GM12875 (cell line): ENCODE measurements around the gene SNX9.

Experiments
- H3K4me3 ChIP-seq: one replicate; pipeline ENCODE4 v1.5.1; 2011; ENCODE audit warnings: low read depth, low read length, control low read depth
- CTCF ChIP-seq: IDR thresholded peaks from 2 replicates; pipeline ENCODE4 v1.5.1; 2011; ENCODE audit warnings: low read depth, mild to moderate bottlenecking, control low read depth, inconsistent platforms, low read length, moderate library complexity, borderline replicate concordance; ENCODE audit not compliant: insufficient read depth

SNX9 gene

GRCh38 chr6:157982102-157982562 lies 159.1 kb downstream of the SNX9 start:
- peak overlapping the region; percentile 60 for H3K4me3 ChIP-seq
- TF ChIP-seq CTCF, result no peak

GRCh38 chr6:157982563-157983405 lies 159.7 kb downstream of the SNX9 start:
- TF ChIP-seq CTCF, result peak; percentile 27; the same call in 1 of the 2 replicates
- H3K4me3 ChIP-seq, result peak overlapping the region; percentile 60

GRCh38 chr6:157983406-157984119 lies 160.5 kb downstream of the SNX9 start:
- no peak for TF ChIP-seq CTCF
- H3K4me3 ChIP-seq, result no peak overlapping the region

- TF ChIP-seq CTCF, result no peak
- H3K4me3 ChIP-seq, result no peak overlapping the region
Measured at GRCh38 chr6:157984128-157984527, 161.1 kb downstream of the SNX9 start.

GRCh38 chr6:157984686-157985225 lies 161.7 kb downstream of the SNX9 start:
- no peak overlapping the region for H3K4me3 ChIP-seq
- TF ChIP-seq CTCF, result no peak

GRCh38 chr6:157985378-157986155 lies 162.5 kb downstream of the SNX9 start:
- no peak overlapping the region for H3K4me3 ChIP-seq

More at GRCh38 chr6:157985378-157986155, 162.5 kb downstream of the SNX9 start:
- no peak for TF ChIP-seq CTCF
